K562 (cell line): ENCODE measurements around the gene TRMT1. TPM values are rescaled to one million over a fixed set of nuclear protein-coding genes. Genes with fewer than 3 reads are reported as not detected.

Experiments
- BRD9 ChIP-seq: fragments of 450-650 bp; IDR thresholded peaks from 2 replicates; pipeline ENCODE4 v1.6.1; 2018; ENCODE audit warnings: low read depth; ENCODE audit not compliant: partially characterized antibody
- CBFA2T3 ChIP-seq: fragments of 450-650 bp; IDR thresholded peaks from 2 replicates; pipeline ENCODE4 v1.6.1; 2017
- CTBP1 ChIP-seq: fragments of 450-650 bp; IDR thresholded peaks from 2 replicates; pipeline ENCODE4 v1.6.1; 2016; ENCODE audit warnings: borderline replicate concordance
- E2F3 ChIP-seq: fragments of 250-450 bp; sonication (Bioruptor Pico); IDR thresholded peaks from 2 replicates; pipeline ENCODE4 v1.4.0; 2020; ENCODE audit warnings: mild to moderate bottlenecking
- ESRRA ChIP-seq: fragments of 450-650 bp; IDR thresholded peaks from 2 replicates; pipeline ENCODE4 v1.6.1; 2014; ENCODE audit warnings: low read depth, mild to moderate bottlenecking, moderate library complexity, borderline replicate concordance
- FOXP1 ChIP-seq: sonication (generic); formaldehyde crosslinking; IDR thresholded peaks from 2 replicates; pipeline ENCODE4 v1.8.0; 2022; ENCODE audit warnings: mild to moderate bottlenecking, missing genetic modification reagents
- HMG20B ChIP-seq: fragments of 250-450 bp; sonication (Bioruptor Pico); IDR thresholded peaks from 2 replicates; pipeline ENCODE4 v1.5.0; 2021; ENCODE audit warnings: mild to moderate bottlenecking
- ILK ChIP-seq: fragments of 450-650 bp; IDR thresholded peaks from 2 replicates; pipeline ENCODE4 v1.6.1; 2016; ENCODE audit warnings: missing genetic modification characterization, low read depth, mild to moderate bottlenecking, missing compliant biosample characterization, moderate library complexity, borderline replicate concordance
- JUN ChIP-seq, 2 experiments: sonication (generic) in 1 of 2; formaldehyde crosslinking in 1 of 2; IDR thresholded peaks; 2 replicates each; pipeline versions ENCODE4 v1.6.1 to v1.8.0; 2012 to 2022; ENCODE audit warnings: borderline replicate concordance in 2 of 2, mild to moderate bottlenecking in 2 of 2, improper control_type of control experiment in 1 of 2, low read depth in 1 of 2, low read length in 1 of 2, missing genetic modification reagents in 1 of 2
- MTA3 ChIP-seq: fragments of 450-650 bp; formaldehyde crosslinking; IDR thresholded peaks from 2 replicates; pipeline ENCODE4 v1.6.1; 2017; ENCODE audit warnings: mild to moderate bottlenecking, borderline replicate concordance
- MYBL2 ChIP-seq, 2 experiments: fragments of 450-650 bp in 1 of 2; sonication (generic) in 1 of 2; formaldehyde crosslinking in 1 of 2; IDR thresholded peaks; 2 replicates each; pipeline versions ENCODE4 v1.6.1 to v1.8.1; 2017 to 2022; ENCODE audit warnings: borderline replicate concordance in 1 of 2, inconsistent platforms in 1 of 2, low read depth in 1 of 2, mild to moderate bottlenecking in 1 of 2, missing genetic modification reagents in 1 of 2, moderate library complexity in 1 of 2
- RBM39 ChIP-seq: fragments of 200-400 bp; formaldehyde crosslinking; optimal IDR thresholded peaks from 2 replicates; pipeline ENCODE3; 2018; ENCODE audit warnings: low read depth, low read length
- RHOXF2B ChIP-seq: fragments of 250-450 bp; sonication (Bioruptor Pico); conservative IDR thresholded peaks from 2 replicates; pipeline ENCODE4 v1.5.1; 2021
- TFAM ChIP-seq: fragments of 250-450 bp; sonication (Bioruptor Pico); conservative IDR thresholded peaks from 2 replicates; pipeline ENCODE4 v1.5.0; 2021; ENCODE audit warnings: mild to moderate bottlenecking, moderate library complexity
- XRCC4 ChIP-seq: IDR thresholded peaks from one replicate; pipeline ENCODE4 v1.6.1; 2011; ENCODE audit not compliant: insufficient read depth, insufficient read length; ENCODE audit errors: extremely low read depth
- ZC3H8 ChIP-seq: fragments of 450-650 bp; IDR thresholded peaks from 2 replicates; pipeline ENCODE4 v1.6.1; 2017
- ZNF175 ChIP-seq: fragments of 200-800 bp; sonication (Bioruptor generic); IDR thresholded peaks from 2 replicates; pipeline ENCODE4 v1.6.1; 2016; ENCODE audit warnings: low read depth, mild to moderate bottlenecking, missing genetic modification characterization, missing compliant biosample characterization
- ZNF354B ChIP-seq: fragments of 250-450 bp; sonication (Bioruptor Pico); IDR thresholded peaks from 2 replicates; pipeline ENCODE4 v1.4.0; 2020
- polyA plus RNA-seq, 8 experiments: library from polyadenylated mRNA; depleted of rRNA in 4 of 8; stranded (reverse) in 5 of 8; unstranded in 3 of 8; fragments of >200 nt; fragmentation: Nextera tagmentation in 2 of 8; fragmentation: Illumina TruSeq in 1 of 8; extraction: Ambion mirVana in 2 of 8; extraction: Trizol in 1 of 8; gene quantifications; 2 replicates each; pipeline versions ENCODE4 v1.2.1 to v1.2.3, GENCODE V29; 2011 to 2014; ENCODE audit warnings: inconsistent platforms in 1 of 8, missing spikeins in 1 of 8
- total RNA-seq, 7 experiments: library from RNA; depleted of rRNA in 6 of 7; stranded (reverse); fragments of >200 nt in 6 of 7; fragmentation: Illumina TruSeq in 2 of 7; extraction: Trizol in 2 of 7; gene quantifications; 2 replicates each; pipeline versions ENCODE4 v1.2.1 to v1.2.3, GENCODE V29; 2011 to 2021; ENCODE audit warnings: low replicate concordance in 1 of 7
- TF ChIP-seq, protein P1 (sequence below): fragments of 150-350 bp; IDR thresholded peaks from 2 replicates; pipeline ENCODE4 v1.6.1; 2014; ENCODE audit warnings: low read depth, mild to moderate bottlenecking, low read length, borderline replicate concordance
- TF ChIP-seq, protein P2 (sequence below): fragments of 450-650 bp; IDR thresholded peaks from 2 replicates; pipeline ENCODE4 v1.6.1; 2016; ENCODE audit warnings: low read depth, mild to moderate bottlenecking, moderate library complexity
- TF ChIP-seq, protein P3 (sequence below), 2 experiments: fragments of 200-800 bp in 1 of 2; sonication (Bioruptor generic) in 1 of 2; sonication (generic) in 1 of 2; formaldehyde crosslinking in 1 of 2; IDR thresholded peaks in 1 of 2; conservative IDR thresholded peaks in 1 of 2; 2 replicates each; pipeline versions ENCODE4 v1.5.0 to v1.6.1; 2016 to 2020; ENCODE audit warnings: missing compliant biosample characterization in 1 of 2, missing genetic modification characterization in 1 of 2, missing genetic modification reagents in 1 of 2

Gene TRMT1
- total and polyA plus RNA-seq, 9 of the 15 experiments (the other 6 are each of a cell fraction or from before 2014, with no cell fraction given) = 5.8 to 158 (median 54.3) TPM

- TF ChIP-seq, protein P1, sequence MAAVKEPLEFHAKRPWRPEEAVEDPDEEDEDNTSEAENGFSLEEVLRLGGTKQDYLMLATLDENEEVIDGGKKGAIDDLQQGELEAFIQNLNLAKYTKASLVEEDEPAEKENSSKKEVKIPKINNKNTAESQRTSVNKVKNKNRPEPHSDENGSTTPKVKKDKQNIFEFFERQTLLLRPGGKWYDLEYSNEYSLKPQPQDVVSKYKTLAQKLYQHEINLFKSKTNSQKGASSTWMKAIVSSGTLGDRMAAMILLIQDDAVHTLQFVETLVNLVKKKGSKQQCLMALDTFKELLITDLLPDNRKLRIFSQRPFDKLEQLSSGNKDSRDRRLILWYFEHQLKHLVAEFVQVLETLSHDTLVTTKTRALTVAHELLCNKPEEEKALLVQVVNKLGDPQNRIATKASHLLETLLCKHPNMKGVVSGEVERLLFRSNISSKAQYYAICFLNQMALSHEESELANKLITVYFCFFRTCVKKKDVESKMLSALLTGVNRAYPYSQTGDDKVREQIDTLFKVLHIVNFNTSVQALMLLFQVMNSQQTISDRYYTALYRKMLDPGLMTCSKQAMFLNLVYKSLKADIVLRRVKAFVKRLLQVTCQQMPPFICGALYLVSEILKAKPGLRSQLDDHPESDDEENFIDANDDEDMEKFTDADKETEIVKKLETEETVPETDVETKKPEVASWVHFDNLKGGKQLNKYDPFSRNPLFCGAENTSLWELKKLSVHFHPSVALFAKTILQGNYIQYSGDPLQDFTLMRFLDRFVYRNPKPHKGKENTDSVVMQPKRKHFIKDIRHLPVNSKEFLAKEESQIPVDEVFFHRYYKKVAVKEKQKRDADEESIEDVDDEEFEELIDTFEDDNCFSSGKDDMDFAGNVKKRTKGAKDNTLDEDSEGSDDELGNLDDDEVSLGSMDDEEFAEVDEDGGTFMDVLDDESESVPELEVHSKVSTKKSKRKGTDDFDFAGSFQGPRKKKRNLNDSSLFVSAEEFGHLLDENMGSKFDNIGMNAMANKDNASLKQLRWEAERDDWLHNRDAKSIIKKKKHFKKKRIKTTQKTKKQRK = no peak
- peak; percentile 78 for TF ChIP-seq MTA3
- TF ChIP-seq, protein P2, sequence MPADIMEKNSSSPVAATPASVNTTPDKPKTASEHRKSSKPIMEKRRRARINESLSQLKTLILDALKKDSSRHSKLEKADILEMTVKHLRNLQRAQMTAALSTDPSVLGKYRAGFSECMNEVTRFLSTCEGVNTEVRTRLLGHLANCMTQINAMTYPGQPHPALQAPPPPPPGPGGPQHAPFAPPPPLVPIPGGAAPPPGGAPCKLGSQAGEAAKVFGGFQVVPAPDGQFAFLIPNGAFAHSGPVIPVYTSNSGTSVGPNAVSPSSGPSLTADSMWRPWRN = no peak; the same call in 1 of the 2 replicates
- no peak for TF ChIP-seq RHOXF2B (CRISPR knock-in tag)
- TF ChIP-seq ZNF354B = no peak
- TF ChIP-seq FOXP1 (CRISPR knock-in tag) = peak; percentile 76; the same call in 1 of the 2 replicates
- TF ChIP-seq HMG20B (CRISPR knock-in tag) = no peak
- no peak for TF ChIP-seq E2F3 (CRISPR knock-in tag)
- TF ChIP-seq ZNF175 (CRISPR knock-in tag) = no peak
- peak; percentile 93 for TF ChIP-seq BRD9
- peak; percentile 74 for TF ChIP-seq ESRRA
- no peak for TF ChIP-seq ILK (tag)
- no peak for TF ChIP-seq ZC3H8
- TF ChIP-seq RBM39 = no peak
- no peak for TF ChIP-seq MYBL2 (IDR thresholded peaks at IDR 0.05; ENCODE audit: low read depth)
- no peak for TF ChIP-seq MYBL2 (CRISPR knock-in tag; IDR thresholded peaks at IDR 0.05; ENCODE audit: borderline replicate concordance)
- peak; percentile 74 for TF ChIP-seq JUN (IDR thresholded peaks at IDR 0.05; ENCODE audit: borderline replicate concordance, low read depth, low read length)
- peak; percentile 19; the same call in 1 of the 2 replicates for TF ChIP-seq JUN (CRISPR knock-in tag; IDR thresholded peaks at IDR 0.05; ENCODE audit: borderline replicate concordance)
- TF ChIP-seq, protein P3, sequence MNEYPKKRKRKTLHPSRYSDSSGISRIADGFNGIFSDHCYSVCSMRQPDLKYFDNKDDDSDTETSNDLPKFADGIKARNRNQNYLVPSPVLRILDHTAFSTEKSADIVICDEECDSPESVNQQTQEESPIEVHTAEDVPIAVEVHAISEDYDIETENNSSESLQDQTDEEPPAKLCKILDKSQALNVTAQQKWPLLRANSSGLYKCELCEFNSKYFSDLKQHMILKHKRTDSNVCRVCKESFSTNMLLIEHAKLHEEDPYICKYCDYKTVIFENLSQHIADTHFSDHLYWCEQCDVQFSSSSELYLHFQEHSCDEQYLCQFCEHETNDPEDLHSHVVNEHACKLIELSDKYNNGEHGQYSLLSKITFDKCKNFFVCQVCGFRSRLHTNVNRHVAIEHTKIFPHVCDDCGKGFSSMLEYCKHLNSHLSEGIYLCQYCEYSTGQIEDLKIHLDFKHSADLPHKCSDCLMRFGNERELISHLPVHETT (CRISPR knock-in tag; conservative IDR thresholded peaks at IDR 0.05 in 1 of 2, IDR thresholded peaks at IDR 0.05 in 1 of 2) = peak in 1 of 2 experiments; percentile 61; a peak in 1 of 4 replicates
- no peak for TF ChIP-seq TFAM (CRISPR knock-in tag)
- peak; percentile 70; the same call in 1 of the 2 replicates for TF ChIP-seq CTBP1
- TF ChIP-seq XRCC4 = no peak
- no peak for TF ChIP-seq CBFA2T3
Observed at GRCh38 chr19:13150187-13150930, 33.8 kb upstream of the TRMT1 start, which contains the start of the genes IER2 and STX10 (continued).
